Cardiac fibroblast (primary cell): ENCODE data around the gene EEF2K.

Experiments
- DNase-seq, 2 donors: peaks; one replicate each; pipeline versions ENCODE4 v3.0.0 to v3.0.0-alpha.2; 2010; ENCODE audit warnings: low read depth in 2 of 2
- H3K4me3 ChIP-seq, 2 donors: replicated peaks in 1 of 2; 1 replicate in 1 of 2; 2 replicates in 1 of 2; pipeline ENCODE4 v1.5.1; 2011; ENCODE audit warnings: low read depth in 2 of 2, low read length in 2 of 2, mild to moderate bottlenecking in 2 of 2, moderate library complexity in 1 of 2
- CTCF ChIP-seq: IDR thresholded peaks from one replicate; pipeline ENCODE4 v1.5.1; 2011; ENCODE audit warnings: low read depth, mild to moderate bottlenecking, low read length, inconsistent platforms

Gene EEF2K

DNA sequence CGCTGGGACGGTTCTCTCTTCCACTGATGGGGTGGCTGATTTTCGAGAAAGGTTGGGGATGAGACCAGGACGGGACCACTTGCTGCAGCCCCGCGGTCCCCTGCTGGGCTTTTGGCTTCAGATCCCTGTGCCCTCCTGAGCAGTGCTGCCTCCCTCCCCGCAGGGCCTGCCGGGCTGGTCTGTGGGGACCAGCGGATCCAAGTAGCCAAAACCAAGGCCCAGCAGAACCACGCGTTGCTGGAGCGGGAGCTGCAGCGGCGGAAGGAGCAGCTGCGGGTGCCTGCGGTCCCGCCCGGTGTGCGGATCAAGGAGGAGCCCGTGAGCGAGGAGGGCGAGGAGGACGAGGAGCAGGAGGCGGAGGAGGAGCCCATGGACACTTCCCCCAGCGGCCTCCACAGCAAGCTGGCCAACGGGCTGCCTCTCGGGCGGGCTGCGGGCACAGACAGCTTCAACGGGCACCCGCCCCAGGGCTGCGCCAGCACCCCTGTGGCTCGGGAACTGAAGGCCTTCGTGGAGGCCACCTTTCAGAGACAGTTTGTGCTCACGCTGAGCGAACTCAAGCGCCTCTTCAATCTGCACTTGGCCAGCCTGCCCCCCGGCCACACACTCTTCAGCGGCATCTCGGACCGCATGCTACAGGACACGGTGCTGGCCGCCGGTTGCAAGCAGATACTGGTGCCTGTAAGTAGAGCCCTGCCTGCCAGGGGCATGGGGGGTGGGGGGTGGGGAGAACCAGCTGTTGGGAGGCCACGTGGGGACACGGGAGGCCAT is 119.7 kb downstream of the EEF2K start:
- no peak for DNase-seq
- H3K4me3 ChIP-seq = no peak overlapping the region

DNA sequence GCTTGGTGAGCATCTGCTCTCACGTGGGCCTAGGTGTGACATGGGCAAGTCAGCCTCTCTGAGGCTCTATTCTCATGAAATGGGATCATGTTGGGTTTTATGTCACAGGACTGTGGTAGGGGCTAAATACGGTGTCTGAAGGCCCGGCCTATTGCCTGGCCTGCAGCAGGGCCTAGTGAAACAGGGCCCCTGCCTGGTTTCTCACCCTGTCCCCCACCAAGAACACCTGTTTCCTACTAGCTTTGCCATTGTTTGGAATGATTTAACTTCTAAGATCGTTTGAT is 120.2 kb downstream of the EEF2K start:
- no peak for TF ChIP-seq CTCF
- no peak overlapping the region for H3K4me3 ChIP-seq
- no peak for DNase-seq

More for the DNA sequence above, 119.7 kb downstream of the EEF2K start:
- TF ChIP-seq CTCF = no peak

GRCh38 chr16:22326771-22327445 is 120.8 kb downstream of the EEF2K start:
- TF ChIP-seq CTCF = no peak
- no peak for DNase-seq
- no peak overlapping the region for H3K4me3 ChIP-seq

- no peak for DNase-seq
Observed at GRCh38 chr16:22327446-22327775, 121.3 kb downstream of the EEF2K start.

GRCh38 chr16:22328081-22328725 is 122.1 kb downstream of the EEF2K start:
- no peak overlapping the region for H3K4me3 ChIP-seq
- no peak for TF ChIP-seq CTCF
- DNase-seq = no peak

More at GRCh38 chr16:22327446-22327775, 121.3 kb downstream of the EEF2K start:
- TF ChIP-seq CTCF = no peak
- no peak overlapping the region for H3K4me3 ChIP-seq

- TF ChIP-seq CTCF = no peak
- H3K4me3 ChIP-seq = no peak overlapping the region
- no peak for DNase-seq
Observed at GRCh38 chr16:22329199-22329695, 123.2 kb downstream of the EEF2K start.
